ENCODE results near the gene TAS2R39. TPM values are rescaled to one million over a fixed set of nuclear protein-coding genes. Genes with fewer than 3 reads are reported as not detected.
"Not testable (repeated sequence)": the region's sequence is repeated elsewhere in the genome, so short reads cannot be mapped to it uniquely, and the experiment has no call there.

Gene TAS2R39
- not detected for total RNA-seq

DNA sequence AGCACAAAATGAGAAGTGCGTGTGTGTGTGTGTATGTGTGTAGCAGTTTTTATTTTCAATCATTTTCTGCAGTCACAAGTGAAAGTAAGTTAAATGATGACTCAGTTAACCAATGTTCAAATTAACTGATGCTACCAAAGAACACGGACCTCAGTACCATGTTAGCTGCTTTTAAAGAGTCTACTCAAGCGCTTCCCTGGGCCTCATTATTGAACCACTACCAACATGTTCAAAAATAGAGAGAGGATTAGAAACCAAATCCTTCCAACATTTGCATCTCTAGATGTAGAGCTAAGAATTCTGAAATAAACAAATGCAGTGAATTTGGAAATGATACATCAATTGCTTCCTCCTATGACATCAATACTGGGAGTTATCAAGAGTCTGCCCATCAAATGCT is at the start of gene TAS2R39:
TSS of gene TAS2R39 (plus strand) at position 396 of the 400 bp plus-strand sequence. CDS start at position 396, 0 bp downstream.
- H3K27ac Mint-ChIP-seq = no peak within 1 kb of the TSS
- peaks cover 13% of the 10 kb centered on the region for H3K9me3 Mint-ChIP-seq
- H3K27me3 Mint-ChIP-seq = peaks cover 13% of the 10 kb centered on the region
- H3K4me3 Mint-ChIP-seq = no peak within 1 kb of the TSS
- no peak for DNase-seq
- peaks cover 2% of the 10 kb centered on the region for H3K36me3 Mint-ChIP-seq
- peaks cover 4% of the 10 kb centered on the region for H3K4me1 Mint-ChIP-seq

- H3K27me3 Mint-ChIP-seq = peaks cover 21% of the 10 kb centered on the region
- peaks cover 11% of the 10 kb centered on the region for H3K9me3 Mint-ChIP-seq
- H3K27ac Mint-ChIP-seq = no peak overlapping the region
- no peak for DNase-seq
- H3K36me3 Mint-ChIP-seq = peaks cover 2% of the 10 kb centered on the region
- no peaks in the 10 kb centered on the region for H3K4me1 Mint-ChIP-seq
- H3K4me3 Mint-ChIP-seq = no peak overlapping the region
Measured at GRCh38 chr7:143147070-143147469, 36.1 kb upstream of the TAS2R39 start.

GRCh38 chr7:143148050-143148449 is 35.2 kb upstream of the TAS2R39 start:
- Mint-ChIP-seq H3K9me3 (peaks cover 11% of the 10 kb centered on the region), H3K4me3 (no peak overlapping the region), H3K27me3 (peaks cover 21% of the 10 kb centered on the region), H3K36me3 (peaks cover 2% of the 10 kb centered on the region), H3K27ac (no peak overlapping the region), H3K4me1 (no peaks in the 10 kb centered on the region)
- no peak for DNase-seq

DNA sequence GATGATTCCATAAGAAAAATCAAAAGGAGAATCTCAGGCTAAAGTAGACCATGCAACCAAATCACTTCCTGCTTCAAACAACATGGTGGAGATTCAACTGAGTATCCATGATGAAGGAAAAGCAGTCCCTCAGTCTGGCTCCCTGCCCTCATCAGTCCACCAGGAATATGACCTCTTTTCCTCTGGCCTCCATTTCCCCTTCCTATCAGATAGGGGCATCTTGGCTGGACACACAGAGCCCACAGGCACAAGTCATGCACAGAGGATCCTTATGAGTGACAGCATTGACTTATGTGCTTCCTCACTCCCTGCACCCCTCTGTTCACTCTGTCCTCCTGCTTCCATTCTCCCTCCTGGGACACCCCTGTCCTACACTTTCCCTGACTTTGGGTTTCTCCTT is 34.6 kb upstream of the TAS2R39 start:
- Mint-ChIP-seq H3K27me3 (peaks cover 18% of the 10 kb centered on the region), H3K9me3 (peaks cover 11% of the 10 kb centered on the region), H3K36me3 (peaks cover 2% of the 10 kb centered on the region)

DNA sequence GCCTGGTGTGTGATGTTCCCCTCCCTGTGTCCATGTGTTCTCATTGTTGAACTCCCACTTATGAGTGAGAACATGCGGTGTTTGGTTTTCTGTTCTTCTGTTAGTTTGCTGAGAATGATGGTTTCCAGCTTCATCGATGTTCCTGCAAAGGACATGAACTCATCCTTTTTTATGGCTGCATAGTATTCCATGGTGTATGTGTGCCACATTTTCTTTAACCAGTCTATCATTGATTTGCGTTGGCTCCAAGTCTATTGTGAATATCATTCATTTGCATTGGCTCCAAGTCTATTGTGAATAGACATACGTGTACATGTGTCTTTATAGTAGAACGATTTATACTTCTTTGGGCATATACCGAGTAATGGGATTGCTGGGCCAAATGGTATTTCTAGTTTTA is 32.5 kb upstream of the TAS2R39 start:
- H3K27me3 Mint-ChIP-seq, H3K4me3 Mint-ChIP-seq, H3K4me1 Mint-ChIP-seq, H3K27ac Mint-ChIP-seq, DNase-seq, H3K36me3 Mint-ChIP-seq: not testable (repeated sequence)
- peaks cover 11% of the 10 kb centered on the region for H3K9me3 Mint-ChIP-seq

More for the DNA sequence above, 34.6 kb upstream of the TAS2R39 start:
- Mint-ChIP-seq H3K27ac (no peak overlapping the region), H3K4me3 (no peak overlapping the region), H3K4me1 (no peaks in the 10 kb centered on the region)
- DNase-seq = no peak

- H3K4me1 Mint-ChIP-seq, H3K4me3 Mint-ChIP-seq, H3K36me3 Mint-ChIP-seq, H3K27me3 Mint-ChIP-seq, DNase-seq, H3K9me3 Mint-ChIP-seq, H3K27ac Mint-ChIP-seq: not testable (repeated sequence)
Measured at GRCh38 chr7:143158617-143159016, 24.6 kb upstream of the TAS2R39 start.

DNA sequence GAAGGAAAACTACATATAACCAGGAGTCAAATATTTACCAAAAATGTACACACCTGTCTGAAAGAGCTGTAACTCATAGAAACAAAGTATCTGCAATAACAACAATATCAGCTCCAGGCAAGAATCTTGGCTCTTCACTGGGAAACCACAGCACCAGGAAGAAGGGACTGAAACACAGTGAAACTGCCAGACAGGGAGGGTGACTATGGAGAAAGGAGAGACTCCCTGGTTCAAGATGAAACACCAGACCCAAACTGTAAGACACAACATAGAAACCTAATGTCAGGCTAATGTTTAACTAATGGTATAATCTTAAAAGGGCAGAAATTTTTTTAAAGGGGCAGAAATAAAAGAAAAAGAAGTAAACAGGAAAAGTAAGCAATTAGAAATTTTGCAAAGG is 11.5 kb upstream of the TAS2R39 start:
- H3K36me3 Mint-ChIP-seq = peaks cover 2% of the 10 kb centered on the region
- peaks cover 3% of the 10 kb centered on the region for H3K27me3 Mint-ChIP-seq
- DNase-seq = no peak
- peaks cover 2% of the 10 kb centered on the region for H3K4me1 Mint-ChIP-seq
- H3K9me3 Mint-ChIP-seq = peaks cover 4% of the 10 kb centered on the region
- no peak overlapping the region for H3K4me3 Mint-ChIP-seq
- no peak overlapping the region for H3K27ac Mint-ChIP-seq

- Mint-ChIP-seq H3K9me3 (peaks cover 6% of the 10 kb centered on the region), H3K27me3 (peaks cover 3% of the 10 kb centered on the region), H3K27ac (no peak overlapping the region), H3K4me1 (peaks cover 2% of the 10 kb centered on the region), H3K36me3 (peaks cover under 1% of the 10 kb centered on the region), H3K4me3 (no peak overlapping the region)
- no peak for DNase-seq
Measured at GRCh38 chr7:143172354-143172753, 10.9 kb upstream of the TAS2R39 start.

GRCh38 chr7:143176128-143176527 is 7.1 kb upstream of the TAS2R39 start:
- Mint-ChIP-seq H3K4me1 (peaks cover 2% of the 10 kb centered on the region), H3K9me3 (peaks cover 20% of the 10 kb centered on the region), H3K36me3 (peaks cover 2% of the 10 kb centered on the region), H3K27ac (no peak overlapping the region), H3K4me3 (no peak overlapping the region), H3K27me3 (no peaks in the 10 kb centered on the region)
- DNase-seq = no peak

- no peak overlapping the region for H3K4me3 Mint-ChIP-seq
- no peaks in the 10 kb centered on the region for H3K27me3 Mint-ChIP-seq
- H3K27ac Mint-ChIP-seq = no peak overlapping the region
- H3K4me1 Mint-ChIP-seq = peaks cover 4% of the 10 kb centered on the region
- peaks cover 4% of the 10 kb centered on the region for H3K36me3 Mint-ChIP-seq
- no peak for DNase-seq
- H3K9me3 Mint-ChIP-seq = peaks cover 20% of the 10 kb centered on the region
Measured at GRCh38 chr7:143177374-143178119, 5.7 kb upstream of the TAS2R39 start.

DNA sequence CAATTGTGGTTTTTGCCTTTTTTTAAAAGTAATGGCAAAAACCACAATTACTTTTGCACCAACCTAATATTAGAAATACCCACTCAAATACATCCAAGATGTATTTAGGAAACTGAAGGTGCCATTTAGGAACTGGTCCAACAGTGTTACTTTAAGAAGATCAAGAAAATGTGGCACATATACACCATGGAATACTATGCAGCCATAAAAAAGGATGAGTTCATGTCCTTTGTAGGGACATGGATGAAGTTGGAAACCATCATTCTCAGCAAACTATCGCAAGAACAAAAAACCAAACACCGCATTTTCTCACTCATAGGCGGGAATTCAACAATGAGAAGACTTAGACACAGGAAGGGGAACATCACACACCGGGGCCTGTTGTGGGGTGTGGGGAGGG is 2.4 kb upstream of the TAS2R39 start:
- not testable (repeated sequence) for H3K27ac Mint-ChIP-seq, H3K36me3 Mint-ChIP-seq, H3K4me1 Mint-ChIP-seq, H3K4me3 Mint-ChIP-seq, DNase-seq
- peaks cover 10% of the 10 kb centered on the region for H3K27me3 Mint-ChIP-seq
- peaks cover 20% of the 10 kb centered on the region for H3K9me3 Mint-ChIP-seq

DNA sequence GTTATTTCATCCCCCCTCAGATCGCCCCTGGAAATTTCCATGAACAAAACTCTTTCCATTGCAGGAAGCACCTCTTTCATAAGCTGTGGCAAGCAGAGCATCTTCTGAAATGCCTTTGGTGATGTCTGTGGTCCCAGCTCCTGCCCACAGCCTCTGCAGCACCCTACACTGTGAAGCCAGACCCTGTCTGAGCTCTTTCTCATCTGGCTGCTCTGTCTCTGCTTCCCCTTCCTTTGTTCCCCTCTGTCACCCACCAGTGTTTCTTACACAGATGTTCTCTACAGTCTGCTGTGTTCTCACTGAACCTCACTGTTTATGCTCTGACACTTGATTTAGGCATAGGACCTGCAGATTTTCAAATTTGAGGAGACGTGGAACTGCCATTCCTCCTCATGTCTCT is 1.9 kb upstream of the TAS2R39 start:
- H3K36me3 Mint-ChIP-seq = peaks cover 4% of the 10 kb centered on the region
- H3K4me3 Mint-ChIP-seq = no peak overlapping the region
- H3K27ac Mint-ChIP-seq = no peak overlapping the region
- H3K27me3 Mint-ChIP-seq = peaks cover 13% of the 10 kb centered on the region
- peaks cover 20% of the 10 kb centered on the region for H3K9me3 Mint-ChIP-seq
- peaks cover 4% of the 10 kb centered on the region for H3K4me1 Mint-ChIP-seq
- peak; percentile 4 for DNase-seq

DNA sequence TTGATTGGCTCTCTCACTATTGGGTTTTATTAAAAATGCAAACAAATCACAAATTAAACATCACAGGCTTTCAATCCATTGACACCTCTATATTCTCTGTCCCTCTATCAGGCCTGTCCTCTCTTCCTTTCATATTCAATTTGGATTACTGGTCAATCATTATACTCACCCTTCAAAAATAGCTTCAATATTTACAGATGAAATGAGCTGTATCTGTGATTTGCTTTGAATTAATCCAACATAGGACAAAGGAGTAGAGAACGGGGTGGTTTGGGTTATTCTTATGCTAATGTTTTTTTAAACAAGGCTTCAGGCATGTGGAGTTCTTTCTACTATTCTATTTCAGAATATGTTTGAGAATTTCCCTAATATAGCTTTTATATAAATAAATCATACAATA is 2.3 kb downstream of the TAS2R39 start:
- Mint-ChIP-seq H3K27me3 (peaks cover 13% of the 10 kb centered on the region), H3K9me3 (peaks cover 1% of the 10 kb centered on the region), H3K4me3 (no peak overlapping the region), H3K4me1 (peaks cover 4% of the 10 kb centered on the region), H3K27ac (no peak overlapping the region), H3K36me3 (peaks cover 2% of the 10 kb centered on the region)
- no peak for DNase-seq

DNA sequence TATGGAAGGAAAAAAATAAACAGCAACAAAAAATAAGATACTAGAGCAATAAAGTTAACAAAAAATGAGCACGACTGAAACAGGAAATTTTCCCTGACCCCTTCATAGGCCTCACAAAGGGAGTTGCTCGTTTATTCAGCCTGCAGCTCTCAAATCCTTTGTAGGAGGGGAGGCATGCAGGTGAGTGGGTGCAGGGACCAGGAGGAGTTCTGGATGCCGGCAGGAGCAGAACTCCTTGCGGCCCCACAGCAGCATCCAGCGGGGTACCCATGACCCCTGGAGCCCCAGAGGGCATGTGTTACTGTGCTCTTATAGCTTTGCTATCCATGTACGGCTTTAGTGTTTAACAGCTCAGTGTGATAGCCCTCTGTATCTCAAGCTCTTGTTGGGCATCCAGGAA is 5.8 kb downstream of the TAS2R39 start:
- H3K27ac Mint-ChIP-seq = no peak overlapping the region
- no peaks in the 10 kb centered on the region for H3K4me1 Mint-ChIP-seq
- DNase-seq = no peak
- no peaks in the 10 kb centered on the region for H3K9me3 Mint-ChIP-seq
- H3K4me3 Mint-ChIP-seq = no peak overlapping the region
- no peaks in the 10 kb centered on the region for H3K36me3 Mint-ChIP-seq
- H3K27me3 Mint-ChIP-seq = peaks cover 10% of the 10 kb centered on the region

GRCh38 chr7:143193880-143194279 is 10.7 kb downstream of the TAS2R39 start:
- no peaks in the 10 kb centered on the region for H3K4me1 Mint-ChIP-seq
- no peak overlapping the region for H3K4me3 Mint-ChIP-seq
- no peaks in the 10 kb centered on the region for H3K9me3 Mint-ChIP-seq
- peaks cover 5% of the 10 kb centered on the region for H3K27me3 Mint-ChIP-seq
- H3K27ac Mint-ChIP-seq = no peak overlapping the region
- H3K36me3 Mint-ChIP-seq = no peaks in the 10 kb centered on the region
- no peak for DNase-seq

DNA sequence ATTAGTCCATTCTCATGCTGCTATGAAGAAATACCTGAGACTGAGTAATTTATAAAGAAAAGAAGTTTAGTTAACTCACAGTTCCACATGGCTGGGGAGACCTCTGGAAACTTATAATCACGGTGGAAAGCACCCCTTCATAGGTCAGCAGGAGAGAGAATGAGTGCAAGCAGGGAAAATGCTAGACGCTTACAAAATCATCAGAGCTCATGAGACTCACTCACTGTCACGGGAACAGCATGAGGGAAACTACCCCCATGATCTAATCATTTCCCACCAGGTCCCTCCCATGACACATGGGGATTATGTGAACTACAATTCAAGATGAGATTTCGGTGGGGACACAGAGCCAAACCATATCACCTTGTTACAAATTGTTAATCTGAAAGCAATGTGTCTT is 15.8 kb downstream of the TAS2R39 start:
- no peaks in the 10 kb centered on the region for H3K36me3 Mint-ChIP-seq
- H3K27ac Mint-ChIP-seq = no peak overlapping the region
- no peaks in the 10 kb centered on the region for H3K9me3 Mint-ChIP-seq
- no peaks in the 10 kb centered on the region for H3K4me1 Mint-ChIP-seq
- H3K27me3 Mint-ChIP-seq = peaks cover 6% of the 10 kb centered on the region
- no peak for DNase-seq
- no peak overlapping the region for H3K4me3 Mint-ChIP-seq
